ENCODE results near the gene XKR3.

DNA sequence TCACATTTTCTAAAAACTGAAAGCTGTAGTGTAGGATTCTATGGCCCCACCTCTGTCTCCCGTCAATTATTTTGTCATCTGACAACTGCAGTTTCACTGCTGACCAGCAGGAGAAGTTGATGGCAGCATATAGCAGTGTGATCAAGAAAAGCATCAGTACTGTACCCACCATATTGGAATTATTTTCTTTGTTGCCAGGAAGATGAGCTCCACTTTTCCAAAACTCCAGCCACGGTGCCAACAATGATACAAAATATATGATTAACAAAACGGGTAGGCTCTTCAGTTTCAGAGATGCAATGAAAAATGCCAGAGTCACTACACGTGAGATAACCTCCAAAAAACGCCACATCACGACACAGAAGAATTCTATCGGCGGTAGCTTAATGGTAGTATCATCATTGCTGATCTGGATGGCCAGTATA is 41.3 kb downstream of the XKR3 start:
- TF ChIP-seq, protein P1, sequence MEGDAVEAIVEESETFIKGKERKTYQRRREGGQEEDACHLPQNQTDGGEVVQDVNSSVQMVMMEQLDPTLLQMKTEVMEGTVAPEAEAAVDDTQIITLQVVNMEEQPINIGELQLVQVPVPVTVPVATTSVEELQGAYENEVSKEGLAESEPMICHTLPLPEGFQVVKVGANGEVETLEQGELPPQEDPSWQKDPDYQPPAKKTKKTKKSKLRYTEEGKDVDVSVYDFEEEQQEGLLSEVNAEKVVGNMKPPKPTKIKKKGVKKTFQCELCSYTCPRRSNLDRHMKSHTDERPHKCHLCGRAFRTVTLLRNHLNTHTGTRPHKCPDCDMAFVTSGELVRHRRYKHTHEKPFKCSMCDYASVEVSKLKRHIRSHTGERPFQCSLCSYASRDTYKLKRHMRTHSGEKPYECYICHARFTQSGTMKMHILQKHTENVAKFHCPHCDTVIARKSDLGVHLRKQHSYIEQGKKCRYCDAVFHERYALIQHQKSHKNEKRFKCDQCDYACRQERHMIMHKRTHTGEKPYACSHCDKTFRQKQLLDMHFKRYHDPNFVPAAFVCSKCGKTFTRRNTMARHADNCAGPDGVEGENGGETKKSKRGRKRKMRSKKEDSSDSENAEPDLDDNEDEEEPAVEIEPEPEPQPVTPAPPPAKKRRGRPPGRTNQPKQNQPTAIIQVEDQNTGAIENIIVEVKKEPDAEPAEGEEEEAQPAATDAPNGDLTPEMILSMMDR (IDR thresholded peaks at IDR 0.05): peak; percentile 55
- no peak for TF ChIP-seq EZH2 (IDR thresholded peaks at IDR 0.05; ENCODE audit: borderline replicate concordance, insufficient read depth, low read depth, low read length, poor library complexity, severe bottlenecking)

All from B cell (primary cell).